A549 (cell line): ENCODE data around the gene PCDHA1. TPM values are rescaled to one million over a fixed set of nuclear protein-coding genes. Genes with fewer than 3 reads are reported as not detected.

Source experiments
- ATAC-seq, 2 experiments: fragments of 200-7000 bp in 1 of 2; fragments of >200 bp in 1 of 2; cut with Nextera tagmentation in 1 of 2; cut with Tn5 transposase in 1 of 2; 3 replicates each; pipeline versions ENCODE4 v1.8.0 to v1.9.1; 2018 to 2020; ENCODE audit warnings: mild to moderate bottlenecking in 1 of 2, moderate library complexity in 1 of 2
- CTCF ChIA-PET: fragments of 300-600 bp; sonication (Branson Sonifier 250); formaldehyde crosslinking; extraction: SDS; loops from one replicate; lab custom pipeline; 2021; ENCODE audit warnings: antibody characterized with exemption, inconsistent platforms; lab: Yijun Ruan, JAX
- POLR2A ChIA-PET: fragments of 350-600 bp; formaldehyde crosslinking; extraction: SDS; loops from one replicate; lab custom pipeline; 2021; ENCODE audit warnings: antibody characterized with exemption, inconsistent platforms; lab: Yijun Ruan, JAX
- DNase-seq, 2 experiments: peaks; one replicate each; pipeline versions ENCODE4 v3.0.0 to v3.0.0-alpha.2; 2011 to 2016; ENCODE audit warnings: low read depth in 1 of 2, low spot score in 1 of 2
- FAIRE-seq: peaks from 2 replicates; lab custom pipeline; 2011; peaks lifted over from hg19 to GRCh38; lab: Jason Lieb, UNC
- H3K27ac ChIP-seq, 2 experiments: fragments of >200 bp; sonication (Bioruptor Twin); formaldehyde crosslinking; 3 replicates each; pipeline ENCODE4 v1.5.1; 2016 to 2017
- H3K4me1 ChIP-seq: fragments of >200 bp; sonication (Bioruptor Twin); formaldehyde crosslinking; 3 replicates; pipeline ENCODE4 v1.6.1; 2016
- H3K4me2 ChIP-seq: fragments of >200 bp; sonication (Bioruptor Twin); formaldehyde crosslinking; 3 replicates; pipeline ENCODE4 v1.6.1; 2016
- H3K4me3 ChIP-seq: fragments of >200 bp; sonication (Bioruptor Twin); formaldehyde crosslinking; 3 replicates; pipeline ENCODE4 v1.5.1; 2016
- H3K9me3 ChIP-seq: fragments of >200 bp; sonication (Bioruptor Twin); formaldehyde crosslinking; 3 replicates; pipeline ENCODE4 v1.6.1; 2016
- BHLHE40 ChIP-seq: IDR thresholded peaks from 2 replicates; pipeline ENCODE4 v1.6.1; 2012; ENCODE audit warnings: low read depth, low read length, inconsistent platforms
- CEBPB ChIP-seq, 2 experiments: fragments of >200 bp in 1 of 2; sonication (Bioruptor Twin) in 1 of 2; formaldehyde crosslinking in 1 of 2; IDR thresholded peaks; 2 replicates each; pipeline ENCODE4 v1.6.1; 2012 to 2016
- CHD4 ChIP-seq: fragments of 200-600 bp; sonication (generic); IDR thresholded peaks from 2 replicates; pipeline ENCODE4 v1.6.1; 2016; ENCODE audit warnings: antibody characterized with exemption, mild to moderate bottlenecking, borderline replicate concordance
- EP300 ChIP-seq, 2 experiments: fragments of >200 bp; sonication (Bioruptor Twin); formaldehyde crosslinking; IDR thresholded peaks; 2 replicates in 1 of 2; 3 replicates in 1 of 2; pipeline ENCODE4 v1.6.1; 2016 to 2017
- ESRRA ChIP-seq: fragments of 150-350 bp; IDR thresholded peaks from 2 replicates; pipeline ENCODE4 v1.6.1; 2014; ENCODE audit warnings: mild to moderate bottlenecking, low read length, borderline replicate concordance
- FOSL2 ChIP-seq, 2 experiments: fragments of 450-650 bp in 1 of 2; fragments of >200 bp in 1 of 2; sonication (Bioruptor Twin) in 1 of 2; formaldehyde crosslinking; IDR thresholded peaks; 2 replicates each; pipeline versions ENCODE4 v1.5.0 to v1.6.1; 2016 to 2020; ENCODE audit warnings: mild to moderate bottlenecking in 1 of 2, moderate library complexity in 1 of 2
- GATA3 ChIP-seq: IDR thresholded peaks from 2 replicates; pipeline ENCODE4 v1.6.1; 2012; ENCODE audit warnings: borderline replicate concordance
- HDAC2 ChIP-seq: fragments of 200-600 bp; sonication (generic); IDR thresholded peaks from 2 replicates; pipeline ENCODE4 v1.6.1; 2016
- HES2 ChIP-seq: fragments of >200 bp; sonication (Bioruptor Twin); formaldehyde crosslinking; IDR thresholded peaks from 2 replicates; pipeline ENCODE4 v1.6.1; 2016
- HMGXB4 ChIP-seq: fragments of 250-450 bp; sonication (Bioruptor Pico); IDR thresholded peaks from 2 replicates; pipeline ENCODE4 v1.5.0; 2021; ENCODE audit warnings: mild to moderate bottlenecking, moderate library complexity, borderline replicate concordance
- JUN ChIP-seq, 2 experiments: fragments of >200 bp; sonication (Bioruptor Twin); formaldehyde crosslinking; IDR thresholded peaks; 2 replicates in 1 of 2; 3 replicates in 1 of 2; pipeline ENCODE4 v1.6.1; 2016 to 2017
- JUNB ChIP-seq: fragments of >200 bp; sonication (Bioruptor Twin); formaldehyde crosslinking; IDR thresholded peaks from 2 replicates; pipeline ENCODE4 v1.6.1; 2016
- MAFK ChIP-seq: fragments of 450-650 bp; IDR thresholded peaks from 2 replicates; pipeline ENCODE4 v1.6.1; 2014; ENCODE audit not compliant: partially characterized antibody
- MAX ChIP-seq: IDR thresholded peaks from 2 replicates; pipeline ENCODE4 v1.6.1; 2012
- NFE2L2 ChIP-seq: fragments of 150-350 bp; conservative IDR thresholded peaks from 2 replicates; pipeline ENCODE4 v1.6.1; 2014; ENCODE audit warnings: low read length
- RAD21 ChIP-seq, 2 experiments: fragments of >200 bp in 1 of 2; sonication (Bioruptor Twin) in 1 of 2; formaldehyde crosslinking in 1 of 2; IDR thresholded peaks in 1 of 2; conservative IDR thresholded peaks in 1 of 2; 2 replicates in 1 of 2; 3 replicates in 1 of 2; pipeline ENCODE4 v1.6.1; 2012 to 2018; ENCODE audit warnings: inconsistent platforms in 1 of 2
- RFX5 ChIP-seq: fragments of 450-650 bp; IDR thresholded peaks from 2 replicates; pipeline ENCODE4 v1.7.1; 2014; ENCODE audit warnings: antibody characterized with exemption, mild to moderate bottlenecking, moderate library complexity
- USF2 ChIP-seq: fragments of 450-650 bp; IDR thresholded peaks from 2 replicates; pipeline ENCODE4 v1.6.1; 2014; ENCODE audit warnings: antibody characterized with exemption
- ZSCAN20 ChIP-seq: fragments of 250-450 bp; sonication (Bioruptor Pico); IDR thresholded peaks from 2 replicates; pipeline ENCODE4 v1.8.0; 2022; ENCODE audit warnings: mild to moderate bottlenecking, moderate library complexity
- WGBS: methylation state at CpG from one replicate; pipeline ENCODE4 v1.1.6; 2017; ENCODE audit errors: missing lambda C conversion rate; 5-methylcytosine and 5-hydroxymethylcytosine counted together
- polyA plus RNA-seq, 4 experiments: library from polyadenylated mRNA; depleted of rRNA in 3 of 4; stranded (reverse); fragments of >200 nt; fragmentation: RNase III in 1 of 4; extraction: RNeasy Plus Mini Kit Qiagen cat#74134 plus additional on column Dnase treatment in 1 of 4; gene quantifications; 2 replicates in 3 of 4; 3 replicates in 1 of 4; pipeline ENCODE4 v1.2.3, GENCODE V29; 2011 to 2017

PCDHA1 gene
- polyA plus RNA-seq, 2 of the 4 experiments (the other 2 are of a cell fraction) = 0.13 to 0.52 TPM

GRCh38 chr5:141003031-141003430 is 217.1 kb downstream of the PCDHA1 start:
- peak overlapping the region; percentile 79 for H3K4me2 ChIP-seq

GRCh38 chr5:141003791-141004611 is 218.1 kb downstream of the PCDHA1 start:
- no peaks in the 10 kb centered on the region for H3K9me3 ChIP-seq
- ChIA-PET CTCF (interaction anchor here (0.7 to 1.9 kb wide), 5 partner anchors 15 to 78 kb away, joined by 3 to 14 read pairs (median 3); partner anchors contain the start of genes PCDHAC1 and PCDHAC2), POLR2A (interaction anchor here (1.3 kb wide), 1 partner anchor 36 kb away, joined by 5 read pairs; no protein-coding TSS in a partner anchor)
- peak; percentile 95 for FAIRE-seq
- peaks cover 37% of the 10 kb centered on the region for H3K4me1 ChIP-seq
- DNase-seq = peak; percentile 79 to 88
- 9% methylated on average over 4 of the region's 4 CpGs for WGBS
- TF ChIP-seq MAX (peak; percentile 62), ESRRA (no peak), CEBPB (IDR thresholded peaks at IDR 0.05) (no peak), HMGXB4 (CRISPR knock-in tag) (no peak), BHLHE40 (no peak), USF2 (peak; percentile 75), NFE2L2 (0 out of 2 replicates have a peak, but pooled peaks have one; percentile 25), FOSL2 (IDR thresholded peaks at IDR 0.05) (peak; percentile 66), FOSL2 (CRISPR knock-in tag; IDR thresholded peaks at IDR 0.05) (peak; percentile 70), MAFK (peak; percentile 40), GATA3 (peak; percentile 13; the same call in 1 of the 2 replicates), JUN (IDR thresholded peaks at IDR 0.05) (peak; percentile 39 to 48; a peak in 2 of 5 replicates), JUNB (peak; percentile 75), EP300 (IDR thresholded peaks at IDR 0.05) (peak; percentile 21 to 56; a peak in 1 of 5 replicates)
- ATAC-seq = peak; percentile 88 to 90
- peak overlapping the region; percentile 79 for H3K4me2 ChIP-seq
- peak overlapping the region; percentile 76 to 79 for H3K27ac ChIP-seq
- H3K4me3 ChIP-seq = no peak overlapping the region

More at GRCh38 chr5:141003031-141003430, 217.1 kb downstream of the PCDHA1 start:
- no peak for ATAC-seq
- Histone ChIP-seq H3K9me3 (no peaks in the 10 kb centered on the region), H3K27ac (peak overlapping the region; percentile 76 to 79), H3K4me3 (no peak overlapping the region), H3K4me1 (peaks cover 40% of the 10 kb centered on the region)
- ChIA-PET CTCF (interaction anchor here (1.9 to 2.2 kb wide), 2 partner anchors 38 to 77 kb away, joined by 6 to 7 read pairs; partner anchors contain the start of gene PCDHAC1), POLR2A (no interaction called here)
- no peak for TF ChIP-seq HES2
- no peak for TF ChIP-seq RFX5
- no peak for TF ChIP-seq CHD4
- TF ChIP-seq ZSCAN20 = no peak
- no peak for DNase-seq
- 67% methylated on average over 3 of the region's 3 CpGs for WGBS
- no peak for FAIRE-seq

- FAIRE-seq = no peak
- H3K4me3 ChIP-seq = no peak overlapping the region
- no peak overlapping the region for H3K4me2 ChIP-seq
- TF ChIP-seq HDAC2 (no peak), RAD21 (conservative IDR thresholded peaks at IDR 0.05 in 1 of 2, IDR thresholded peaks at IDR 0.05 in 1 of 2) (no peak)
- H3K9me3 ChIP-seq = no peaks in the 10 kb centered on the region
- no peak for DNase-seq
- H3K4me1 ChIP-seq = peaks cover 23% of the 10 kb centered on the region
- ChIA-PET CTCF (interaction anchor here (0.9 to 1.8 kb wide), 5 partner anchors 33 to 186 kb away, joined by 3 to 9 read pairs (median 5); partner anchors contain the start of genes PCDHA5 and PCDHAC1), POLR2A (no interaction called here)
- no peak for ATAC-seq
- H3K27ac ChIP-seq = no peak overlapping the region
Observed at GRCh38 chr5:141007791-141008190, 221.9 kb downstream of the PCDHA1 start.
